K562 (cell line): ENCODE data around the gene PCDH1. TPM values are rescaled to one million over a fixed set of nuclear protein-coding genes. Genes with fewer than 3 reads are reported as not detected.

ENCODE experiments used
- BRF2 ChIP-seq: IDR thresholded peaks from 3 replicates; pipeline ENCODE4 v1.6.1; 2011; ENCODE audit warnings: borderline replicate concordance, mild to moderate bottlenecking; ENCODE audit not compliant: insufficient read length, insufficient read depth
- NCOA1 ChIP-seq: fragments of 450-650 bp; IDR thresholded peaks from 2 replicates; pipeline ENCODE4 v1.6.1; 2016; ENCODE audit warnings: low read depth
- NRF1 ChIP-seq, 2 experiments: fragments of 450-650 bp; IDR thresholded peaks in 1 of 2; conservative IDR thresholded peaks in 1 of 2; 2 replicates each; pipeline ENCODE4 v1.6.1; 2014; ENCODE audit warnings: mild to moderate bottlenecking in 2 of 2
- POLR2H ChIP-seq: IDR thresholded peaks from 2 replicates; pipeline ENCODE4 v1.6.1; 2016; ENCODE audit warnings: missing genetic modification characterization, low read depth, mild to moderate bottlenecking, control low read depth, missing compliant biosample characterization, moderate library complexity
- ZNF253 ChIP-seq: fragments of 250-450 bp; sonication (Bioruptor Pico); conservative IDR thresholded peaks from 2 replicates; pipeline ENCODE4 v1.6.1; 2021; ENCODE audit warnings: mild to moderate bottlenecking
- polyA plus RNA-seq, 8 experiments: library from polyadenylated mRNA; depleted of rRNA in 4 of 8; stranded (reverse) in 5 of 8; unstranded in 3 of 8; fragments of >200 nt; fragmentation: Nextera tagmentation in 2 of 8; fragmentation: Illumina TruSeq in 1 of 8; extraction: Ambion mirVana in 2 of 8; extraction: Trizol in 1 of 8; gene quantifications; 2 replicates each; pipeline versions ENCODE4 v1.2.1 to v1.2.3, GENCODE V29; 2011 to 2014; ENCODE audit warnings: inconsistent platforms in 1 of 8, missing spikeins in 1 of 8
- total RNA-seq, 7 experiments: library from RNA; depleted of rRNA in 6 of 7; stranded (reverse); fragments of >200 nt in 6 of 7; fragmentation: Illumina TruSeq in 2 of 7; extraction: Trizol in 2 of 7; gene quantifications; 2 replicates each; pipeline versions ENCODE4 v1.2.1 to v1.2.3, GENCODE V29; 2011 to 2021; ENCODE audit warnings: low replicate concordance in 1 of 7
- TF ChIP-seq, protein P1 (sequence below): fragments of 250-450 bp; sonication (Bioruptor Pico); IDR thresholded peaks from 2 replicates; pipeline ENCODE4 v1.9.0; 2021; ENCODE audit warnings: mild to moderate bottlenecking, inconsistent platforms
- TF ChIP-seq, protein P2 (sequence below): fragments of 250-450 bp; sonication (Bioruptor Pico); IDR thresholded peaks from 2 replicates; pipeline ENCODE4 v1.4.0; 2020
- TF ChIP-seq, protein P3 (sequence below): fragments of 450-650 bp; IDR thresholded peaks from 2 replicates; pipeline ENCODE4 v1.6.1; 2016; ENCODE audit warnings: low read depth

The PCDH1 gene
- total and polyA plus RNA-seq, 9 of the 15 experiments (the other 6 are each of a cell fraction or from before 2014, with no cell fraction given) = 0.11 to 3.6 (median 1.9) TPM; not detected in 1

- TF ChIP-seq, protein P1, sequence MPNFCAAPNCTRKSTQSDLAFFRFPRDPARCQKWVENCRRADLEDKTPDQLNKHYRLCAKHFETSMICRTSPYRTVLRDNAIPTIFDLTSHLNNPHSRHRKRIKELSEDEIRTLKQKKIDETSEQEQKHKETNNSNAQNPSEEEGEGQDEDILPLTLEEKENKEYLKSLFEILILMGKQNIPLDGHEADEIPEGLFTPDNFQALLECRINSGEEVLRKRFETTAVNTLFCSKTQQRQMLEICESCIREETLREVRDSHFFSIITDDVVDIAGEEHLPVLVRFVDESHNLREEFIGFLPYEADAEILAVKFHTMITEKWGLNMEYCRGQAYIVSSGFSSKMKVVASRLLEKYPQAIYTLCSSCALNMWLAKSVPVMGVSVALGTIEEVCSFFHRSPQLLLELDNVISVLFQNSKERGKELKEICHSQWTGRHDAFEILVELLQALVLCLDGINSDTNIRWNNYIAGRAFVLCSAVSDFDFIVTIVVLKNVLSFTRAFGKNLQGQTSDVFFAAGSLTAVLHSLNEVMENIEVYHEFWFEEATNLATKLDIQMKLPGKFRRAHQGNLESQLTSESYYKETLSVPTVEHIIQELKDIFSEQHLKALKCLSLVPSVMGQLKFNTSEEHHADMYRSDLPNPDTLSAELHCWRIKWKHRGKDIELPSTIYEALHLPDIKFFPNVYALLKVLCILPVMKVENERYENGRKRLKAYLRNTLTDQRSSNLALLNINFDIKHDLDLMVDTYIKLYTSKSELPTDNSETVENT (CRISPR knock-in tag) = no peak
- TF ChIP-seq, protein P2, sequence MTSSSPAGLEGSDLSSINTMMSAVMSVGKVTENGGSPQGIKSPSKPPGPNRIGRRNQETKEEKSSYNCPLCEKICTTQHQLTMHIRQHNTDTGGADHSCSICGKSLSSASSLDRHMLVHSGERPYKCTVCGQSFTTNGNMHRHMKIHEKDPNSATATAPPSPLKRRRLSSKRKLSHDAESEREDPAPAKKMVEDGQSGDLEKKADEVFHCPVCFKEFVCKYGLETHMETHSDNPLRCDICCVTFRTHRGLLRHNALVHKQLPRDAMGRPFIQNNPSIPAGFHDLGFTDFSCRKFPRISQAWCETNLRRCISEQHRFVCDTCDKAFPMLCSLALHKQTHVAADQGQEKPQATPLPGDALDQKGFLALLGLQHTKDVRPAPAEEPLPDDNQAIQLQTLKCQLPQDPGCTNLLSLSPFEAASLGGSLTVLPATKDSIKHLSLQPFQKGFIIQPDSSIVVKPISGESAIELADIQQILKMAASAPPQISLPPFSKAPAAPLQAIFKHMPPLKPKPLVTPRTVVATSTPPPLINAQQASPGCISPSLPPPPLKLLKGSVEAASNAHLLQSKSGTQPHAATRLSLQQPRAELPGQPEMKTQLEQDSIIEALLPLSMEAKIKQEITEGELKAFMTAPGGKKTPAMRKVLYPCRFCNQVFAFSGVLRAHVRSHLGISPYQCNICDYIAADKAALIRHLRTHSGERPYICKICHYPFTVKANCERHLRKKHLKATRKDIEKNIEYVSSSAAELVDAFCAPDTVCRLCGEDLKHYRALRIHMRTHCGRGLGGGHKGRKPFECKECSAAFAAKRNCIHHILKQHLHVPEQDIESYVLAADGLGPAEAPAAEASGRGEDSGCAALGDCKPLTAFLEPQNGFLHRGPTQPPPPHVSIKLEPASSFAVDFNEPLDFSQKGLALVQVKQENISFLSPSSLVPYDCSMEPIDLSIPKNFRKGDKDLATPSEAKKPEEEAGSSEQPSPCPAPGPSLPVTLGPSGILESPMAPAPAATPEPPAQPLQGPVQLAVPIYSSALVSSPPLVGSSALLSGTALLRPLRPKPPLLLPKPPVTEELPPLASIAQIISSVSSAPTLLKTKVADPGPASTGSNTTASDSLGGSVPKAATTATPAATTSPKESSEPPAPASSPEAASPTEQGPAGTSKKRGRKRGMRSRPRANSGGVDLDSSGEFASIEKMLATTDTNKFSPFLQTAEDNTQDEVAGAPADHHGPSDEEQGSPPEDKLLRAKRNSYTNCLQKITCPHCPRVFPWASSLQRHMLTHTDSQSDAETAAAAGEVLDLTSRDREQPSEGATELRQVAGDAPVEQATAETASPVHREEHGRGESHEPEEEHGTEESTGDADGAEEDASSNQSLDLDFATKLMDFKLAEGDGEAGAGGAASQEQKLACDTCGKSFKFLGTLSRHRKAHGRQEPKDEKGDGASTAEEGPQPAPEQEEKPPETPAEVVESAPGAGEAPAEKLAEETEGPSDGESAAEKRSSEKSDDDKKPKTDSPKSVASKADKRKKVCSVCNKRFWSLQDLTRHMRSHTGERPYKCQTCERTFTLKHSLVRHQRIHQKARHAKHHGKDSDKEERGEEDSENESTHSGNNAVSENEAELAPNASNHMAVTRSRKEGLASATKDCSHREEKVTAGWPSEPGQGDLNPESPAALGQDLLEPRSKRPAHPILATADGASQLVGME (CRISPR knock-in tag) = no peak
- no peak for TF ChIP-seq NCOA1
- TF ChIP-seq, protein P3, sequence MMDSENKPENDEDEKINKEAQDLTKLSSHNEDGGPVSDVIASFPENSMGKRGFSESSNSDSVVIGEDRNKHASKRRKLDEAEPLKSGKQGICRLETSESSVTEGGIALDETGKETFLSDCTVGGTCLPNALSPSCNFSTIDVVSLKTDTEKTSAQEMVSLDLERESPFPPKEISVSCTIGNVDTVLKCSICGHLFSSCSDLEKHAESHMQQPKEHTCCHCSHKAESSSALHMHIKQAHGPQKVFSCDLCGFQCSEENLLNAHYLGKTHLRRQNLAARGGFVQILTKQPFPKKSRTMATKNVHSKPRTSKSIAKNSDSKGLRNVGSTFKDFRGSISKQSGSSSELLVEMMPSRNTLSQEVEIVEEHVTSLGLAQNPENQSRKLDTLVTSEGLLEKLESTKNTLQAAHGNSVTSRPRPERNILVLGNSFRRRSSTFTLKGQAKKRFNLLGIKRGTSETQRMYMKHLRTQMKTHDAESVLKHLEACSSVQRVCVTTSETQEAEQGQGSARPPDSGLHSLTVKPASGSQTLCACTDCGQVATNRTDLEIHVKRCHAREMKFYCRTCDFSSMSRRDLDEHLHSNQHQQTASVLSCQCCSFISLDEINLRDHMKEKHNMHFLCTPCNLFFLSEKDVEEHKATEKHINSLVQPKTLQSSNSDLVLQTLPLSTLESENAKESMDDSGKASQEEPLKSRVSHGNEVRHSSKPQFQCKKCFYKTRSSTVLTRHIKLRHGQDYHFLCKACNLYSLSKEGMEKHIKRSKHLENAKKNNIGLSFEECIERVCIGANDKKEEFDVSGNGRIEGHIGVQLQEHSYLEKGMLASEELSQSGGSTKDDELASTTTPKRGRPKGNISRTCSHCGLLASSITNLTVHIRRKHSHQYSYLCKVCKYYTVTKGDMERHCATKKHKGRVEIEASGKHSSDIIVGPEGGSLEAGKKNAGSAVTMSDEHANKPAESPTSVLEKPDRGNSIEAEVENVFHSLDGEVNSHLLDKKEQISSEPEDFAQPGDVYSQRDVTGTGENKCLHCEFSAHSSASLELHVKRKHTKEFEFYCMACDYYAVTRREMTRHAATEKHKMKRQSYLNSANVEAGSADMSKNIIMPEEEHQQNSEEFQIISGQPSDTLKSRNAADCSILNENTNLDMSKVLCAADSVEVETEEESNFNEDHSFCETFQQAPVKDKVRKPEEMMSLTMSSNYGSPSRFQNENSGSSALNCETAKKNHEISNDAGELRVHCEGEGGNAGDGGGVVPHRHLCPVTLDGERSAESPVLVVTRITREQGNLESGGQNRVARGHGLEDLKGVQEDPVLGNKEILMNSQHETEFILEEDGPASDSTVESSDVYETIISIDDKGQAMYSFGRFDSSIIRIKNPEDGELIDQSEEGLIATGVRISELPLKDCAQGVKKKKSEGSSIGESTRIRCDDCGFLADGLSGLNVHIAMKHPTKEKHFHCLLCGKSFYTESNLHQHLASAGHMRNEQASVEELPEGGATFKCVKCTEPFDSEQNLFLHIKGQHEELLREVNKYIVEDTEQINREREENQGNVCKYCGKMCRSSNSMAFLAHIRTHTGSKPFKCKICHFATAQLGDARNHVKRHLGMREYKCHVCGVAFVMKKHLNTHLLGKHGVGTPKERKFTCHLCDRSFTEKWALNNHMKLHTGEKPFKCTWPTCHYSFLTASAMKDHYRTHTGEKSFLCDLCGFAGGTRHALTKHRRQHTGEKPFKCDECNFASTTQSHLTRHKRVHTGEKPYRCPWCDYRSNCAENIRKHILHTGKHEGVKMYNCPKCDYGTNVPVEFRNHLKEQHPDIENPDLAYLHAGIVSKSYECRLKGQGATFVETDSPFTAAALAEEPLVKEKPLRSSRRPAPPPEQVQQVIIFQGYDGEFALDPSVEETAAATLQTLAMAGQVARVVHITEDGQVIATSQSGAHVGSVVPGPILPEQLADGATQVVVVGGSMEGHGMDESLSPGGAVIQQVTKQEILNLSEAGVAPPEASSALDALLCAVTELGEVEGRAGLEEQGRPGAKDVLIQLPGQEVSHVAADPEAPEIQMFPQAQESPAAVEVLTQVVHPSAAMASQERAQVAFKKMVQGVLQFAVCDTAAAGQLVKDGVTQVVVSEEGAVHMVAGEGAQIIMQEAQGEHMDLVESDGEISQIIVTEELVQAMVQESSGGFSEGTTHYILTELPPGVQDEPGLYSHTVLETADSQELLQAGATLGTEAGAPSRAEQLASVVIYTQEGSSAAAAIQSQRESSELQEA = no peak
- TF ChIP-seq ZNF253 (CRISPR knock-in tag) = no peak
- no peak for TF ChIP-seq NRF1 (conservative IDR thresholded peaks at IDR 0.05 in 1 of 2, IDR thresholded peaks at IDR 0.05 in 1 of 2)
- no peak for TF ChIP-seq BRF2
- no peak for TF ChIP-seq POLR2H (tag)
Measured at GRCh38 chr5:141807732-141808131, 70.5 kb downstream of the PCDH1 start (continued).
